HepG2 (cell line): Measurements from ENCODE around the gene VAV2. TPM values are rescaled to one million over a fixed set of nuclear protein-coding genes. Genes with fewer than 3 reads are reported as not detected.
A peak's percentile ranks its signal among the peaks of the same experiment; 100 is the strongest.

Experiments
- BHLHE40 ChIP-seq: IDR thresholded peaks from 2 replicates; pipeline ENCODE4 v1.6.1; 2011; ENCODE audit warnings: low read length, improper control_type of control experiment
- DNMT1 ChIP-seq: sonication (generic); formaldehyde crosslinking; IDR thresholded peaks from 2 replicates; pipeline ENCODE4 v1.5.1; 2020; ENCODE audit warnings: mild to moderate bottlenecking, missing genetic modification reagents
- DR1 ChIP-seq: sonication (generic); formaldehyde crosslinking; IDR thresholded peaks from 2 replicates; pipeline ENCODE4 v1.8.0; 2021; ENCODE audit warnings: mild to moderate bottlenecking, missing genetic modification reagents, inconsistent platforms
- HMGA1 ChIP-seq: sonication (generic); formaldehyde crosslinking; conservative IDR thresholded peaks from 2 replicates; pipeline ENCODE4 v1.4.0; 2020; ENCODE audit warnings: missing genetic modification reagents
- HNRNPUL1 ChIP-seq: fragments of 200-400 bp; formaldehyde crosslinking; IDR thresholded peaks from 2 replicates; pipeline ENCODE4 v1.6.1; 2017; ENCODE audit warnings: low read depth, mild to moderate bottlenecking, low read length, moderate library complexity
- KAT8 ChIP-seq: IDR thresholded peaks from 2 replicates; pipeline ENCODE4 v1.6.1; 2016; ENCODE audit warnings: missing genetic modification reagents, missing compliant biosample characterization
- MEIS2 ChIP-seq: sonication (generic); formaldehyde crosslinking; IDR thresholded peaks from 2 replicates; pipeline ENCODE4 v1.9.0; 2021; ENCODE audit warnings: mild to moderate bottlenecking, missing genetic modification reagents
- NCOR1 ChIP-seq: fragments of 200-600 bp; sonication (generic); IDR thresholded peaks from 2 replicates; pipeline ENCODE4 v1.7.0; 2017; ENCODE audit warnings: antibody characterized with exemption, low read length, borderline replicate concordance
- NFRKB ChIP-seq: fragments of 450-650 bp; IDR thresholded peaks from 2 replicates; pipeline ENCODE4 v1.6.1; 2017
- NFYB ChIP-seq: sonication (generic); formaldehyde crosslinking; IDR thresholded peaks from 2 replicates; pipeline ENCODE4 v1.4.0; 2020; ENCODE audit warnings: missing genetic modification reagents
- PCBP1 ChIP-seq: fragments of 200-400 bp; formaldehyde crosslinking; IDR thresholded peaks from 2 replicates; pipeline ENCODE4 v1.6.1; 2017; ENCODE audit warnings: mild to moderate bottlenecking, low read depth, low read length, borderline replicate concordance
- PTBP1 ChIP-seq: fragments of 200-400 bp; formaldehyde crosslinking; IDR thresholded peaks from 2 replicates; pipeline ENCODE4 v1.6.1; 2018; ENCODE audit warnings: low read length, low read depth; ENCODE audit not compliant: poor library complexity, severe bottlenecking
- RELA ChIP-seq: sonication (generic); formaldehyde crosslinking; IDR thresholded peaks from 2 replicates; pipeline ENCODE4 v1.4.0; 2020; ENCODE audit warnings: missing genetic modification reagents
- SMARCE1 ChIP-seq: fragments of 450-650 bp; IDR thresholded peaks from 2 replicates; pipeline ENCODE4 v1.6.1; 2017; ENCODE audit warnings: borderline replicate concordance
- TEAD2 ChIP-seq: sonication (generic); formaldehyde crosslinking; IDR thresholded peaks from 2 replicates; pipeline ENCODE4 v1.9.0; 2021; ENCODE audit warnings: missing genetic modification reagents
- TP53 ChIP-seq: sonication (generic); formaldehyde crosslinking; conservative IDR thresholded peaks from 2 replicates; pipeline ENCODE4 v1.4.0; 2020; ENCODE audit warnings: missing genetic modification reagents
- ZFYVE20 ChIP-seq: sonication (generic); formaldehyde crosslinking; IDR thresholded peaks from 2 replicates; pipeline ENCODE4 v1.8.0; 2023; ENCODE audit warnings: low read depth, mild to moderate bottlenecking, moderate library complexity, missing genetic modification reagents, borderline replicate concordance
- ZKSCAN8 ChIP-seq: IDR thresholded peaks from 2 replicates; pipeline ENCODE4 v1.6.1; 2016; ENCODE audit warnings: borderline replicate concordance, missing genetic modification reagents, missing compliant biosample characterization
- ZNF124 ChIP-seq: sonication (generic); formaldehyde crosslinking; IDR thresholded peaks from 2 replicates; pipeline ENCODE4 v1.4.0; 2020; ENCODE audit warnings: missing genetic modification reagents
- ZNF225 ChIP-seq: sonication (generic); formaldehyde crosslinking; IDR thresholded peaks from 2 replicates; pipeline ENCODE4 v1.4.0; 2020; ENCODE audit warnings: mild to moderate bottlenecking, missing genetic modification reagents
- ZNF274 ChIP-seq: sonication (generic); formaldehyde crosslinking; IDR thresholded peaks from 2 replicates; pipeline ENCODE4 v1.5.1; 2020; ENCODE audit warnings: mild to moderate bottlenecking, missing genetic modification reagents
- ZNF33A ChIP-seq: sonication (generic); formaldehyde crosslinking; IDR thresholded peaks from 2 replicates; pipeline ENCODE4 v1.5.1; 2020; ENCODE audit warnings: missing genetic modification reagents, mild to moderate bottlenecking, moderate library complexity, borderline replicate concordance
- ZNF619 ChIP-seq: sonication (generic); formaldehyde crosslinking; IDR thresholded peaks from 2 replicates; pipeline ENCODE4 v1.4.0; 2020; ENCODE audit warnings: mild to moderate bottlenecking, missing genetic modification reagents
- ZNF772 ChIP-seq: sonication (generic); formaldehyde crosslinking; IDR thresholded peaks from 2 replicates; pipeline ENCODE4 v1.5.0; 2020; ENCODE audit warnings: mild to moderate bottlenecking, missing genetic modification reagents
- ZNF773 ChIP-seq: sonication (generic); formaldehyde crosslinking; IDR thresholded peaks from 2 replicates; pipeline ENCODE4 v1.4.0; 2020; ENCODE audit warnings: missing genetic modification reagents, borderline replicate concordance
- ZNF776 ChIP-seq: sonication (generic); formaldehyde crosslinking; IDR thresholded peaks from 2 replicates; pipeline ENCODE4 v1.4.0; 2020; ENCODE audit warnings: mild to moderate bottlenecking, missing genetic modification reagents
- ZNF777 ChIP-seq: sonication (generic); formaldehyde crosslinking; IDR thresholded peaks from 2 replicates; pipeline ENCODE4 v1.4.0; 2020; ENCODE audit warnings: missing genetic modification reagents
- polyA plus RNA-seq, 8 experiments: library from polyadenylated mRNA; depleted of rRNA in 3 of 8; stranded (reverse) in 7 of 8; unstranded in 1 of 8; fragments of >200 nt; fragmentation: Illumina TruSeq in 4 of 8; extraction: Trizol in 4 of 8; gene quantifications; 2 replicates each; pipeline versions ENCODE4 v1.2.1 to v1.2.3, GENCODE V29; 2011 to 2016; ENCODE audit warnings: low read depth in 4 of 8, missing spikeins in 1 of 8, mixed read lengths in 1 of 8; ENCODE audit not compliant: insufficient read depth in 1 of 8
- total RNA-seq, 5 experiments: library from RNA; depleted of rRNA; stranded (reverse); fragments of >200 nt; fragmentation: Illumina TruSeq; extraction: Trizol; gene quantifications; 2 replicates each; pipeline ENCODE4 v1.2.3, GENCODE V29; 2016; ENCODE audit warnings: low read depth in 1 of 5
- TF ChIP-seq, protein P1 (sequence below): sonication (generic); formaldehyde crosslinking; IDR thresholded peaks from 2 replicates; pipeline ENCODE4 v1.4.0; 2020; ENCODE audit warnings: missing genetic modification reagents
- TF ChIP-seq, protein P2 (sequence below): sonication (generic); formaldehyde crosslinking; IDR thresholded peaks from 2 replicates; pipeline ENCODE4 v1.4.0; 2020; ENCODE audit warnings: missing genetic modification reagents, borderline replicate concordance

Gene VAV2
- total and polyA plus RNA-seq, 2 of the 13 experiments (the other 11 are each of a cell fraction or from before 2014, with no cell fraction given) = 22.5 to 22.9 TPM

DNA sequence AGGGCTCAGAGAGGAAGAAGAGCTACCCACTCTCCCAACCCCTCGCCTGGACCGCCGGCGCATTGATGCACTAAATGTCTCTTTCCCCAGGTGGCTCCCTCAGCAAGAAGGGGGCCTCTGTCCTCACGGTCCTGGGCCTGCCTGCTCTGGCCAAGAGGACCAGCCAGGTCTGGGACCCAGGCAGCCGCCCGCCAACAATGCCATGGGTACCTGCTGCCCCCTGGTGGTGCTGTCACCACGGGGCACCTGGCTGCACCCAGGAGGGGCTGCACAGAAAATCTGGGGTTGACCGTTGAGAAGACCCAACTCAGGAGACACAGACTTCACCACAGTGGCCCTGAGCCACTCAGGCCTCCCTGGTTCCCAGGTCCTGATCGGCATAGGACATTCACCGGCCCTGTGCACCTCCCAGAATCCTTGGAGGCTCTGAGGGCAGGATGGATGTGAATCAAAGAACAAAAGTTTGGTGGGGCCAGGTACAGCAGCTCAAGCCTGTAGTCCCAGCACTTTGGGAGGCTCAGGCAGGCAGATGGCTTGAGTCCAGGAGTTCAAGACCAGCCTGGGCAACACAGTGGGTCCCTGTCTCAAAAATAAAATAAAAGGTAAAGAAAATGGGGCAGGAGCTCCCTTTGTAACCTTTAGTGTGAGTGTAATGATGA lies 2.4 kb upstream of the VAV2 start (continued):
- no peak for TF ChIP-seq ZNF33A (CRISPR knock-in tag)
- TF ChIP-seq, protein P1, sequence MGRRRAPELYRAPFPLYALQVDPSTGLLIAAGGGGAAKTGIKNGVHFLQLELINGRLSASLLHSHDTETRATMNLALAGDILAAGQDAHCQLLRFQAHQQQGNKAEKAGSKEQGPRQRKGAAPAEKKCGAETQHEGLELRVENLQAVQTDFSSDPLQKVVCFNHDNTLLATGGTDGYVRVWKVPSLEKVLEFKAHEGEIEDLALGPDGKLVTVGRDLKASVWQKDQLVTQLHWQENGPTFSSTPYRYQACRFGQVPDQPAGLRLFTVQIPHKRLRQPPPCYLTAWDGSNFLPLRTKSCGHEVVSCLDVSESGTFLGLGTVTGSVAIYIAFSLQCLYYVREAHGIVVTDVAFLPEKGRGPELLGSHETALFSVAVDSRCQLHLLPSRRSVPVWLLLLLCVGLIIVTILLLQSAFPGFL (CRISPR knock-in tag) = no peak
- TF ChIP-seq RELA (CRISPR knock-in tag) = 0 out of 2 replicates have a peak, but pooled peaks have one; percentile 68
- TF ChIP-seq ZNF773 = no peak
- no peak for TF ChIP-seq SMARCE1
- TF ChIP-seq ZNF225 (CRISPR knock-in tag) = no peak
- no peak for TF ChIP-seq BHLHE40
- no peak for TF ChIP-seq ZNF772 (CRISPR knock-in tag)
- TF ChIP-seq ZNF777 (CRISPR knock-in tag) = 0 out of 2 replicates have a peak, but pooled peaks have one; percentile 22
- TF ChIP-seq ZNF776 = no peak
- no peak; the same call in 1 of the 2 replicates for TF ChIP-seq ZKSCAN8 (CRISPR knock-in tag)
- TF ChIP-seq DR1 (CRISPR knock-in tag) = no peak
- TF ChIP-seq MEIS2 (CRISPR knock-in tag) = no peak
- TF ChIP-seq TP53 (CRISPR knock-in tag) = no peak
- TF ChIP-seq DNMT1 (CRISPR knock-in tag) = no peak
- TF ChIP-seq TEAD2 (CRISPR knock-in tag) = no peak
- 0 out of 2 replicates have a peak, but pooled peaks have one; percentile 6 for TF ChIP-seq ZNF274 (CRISPR knock-in tag)
- TF ChIP-seq HMGA1 (CRISPR knock-in tag) = no peak
- TF ChIP-seq HNRNPUL1 = no peak
- TF ChIP-seq, protein P2, sequence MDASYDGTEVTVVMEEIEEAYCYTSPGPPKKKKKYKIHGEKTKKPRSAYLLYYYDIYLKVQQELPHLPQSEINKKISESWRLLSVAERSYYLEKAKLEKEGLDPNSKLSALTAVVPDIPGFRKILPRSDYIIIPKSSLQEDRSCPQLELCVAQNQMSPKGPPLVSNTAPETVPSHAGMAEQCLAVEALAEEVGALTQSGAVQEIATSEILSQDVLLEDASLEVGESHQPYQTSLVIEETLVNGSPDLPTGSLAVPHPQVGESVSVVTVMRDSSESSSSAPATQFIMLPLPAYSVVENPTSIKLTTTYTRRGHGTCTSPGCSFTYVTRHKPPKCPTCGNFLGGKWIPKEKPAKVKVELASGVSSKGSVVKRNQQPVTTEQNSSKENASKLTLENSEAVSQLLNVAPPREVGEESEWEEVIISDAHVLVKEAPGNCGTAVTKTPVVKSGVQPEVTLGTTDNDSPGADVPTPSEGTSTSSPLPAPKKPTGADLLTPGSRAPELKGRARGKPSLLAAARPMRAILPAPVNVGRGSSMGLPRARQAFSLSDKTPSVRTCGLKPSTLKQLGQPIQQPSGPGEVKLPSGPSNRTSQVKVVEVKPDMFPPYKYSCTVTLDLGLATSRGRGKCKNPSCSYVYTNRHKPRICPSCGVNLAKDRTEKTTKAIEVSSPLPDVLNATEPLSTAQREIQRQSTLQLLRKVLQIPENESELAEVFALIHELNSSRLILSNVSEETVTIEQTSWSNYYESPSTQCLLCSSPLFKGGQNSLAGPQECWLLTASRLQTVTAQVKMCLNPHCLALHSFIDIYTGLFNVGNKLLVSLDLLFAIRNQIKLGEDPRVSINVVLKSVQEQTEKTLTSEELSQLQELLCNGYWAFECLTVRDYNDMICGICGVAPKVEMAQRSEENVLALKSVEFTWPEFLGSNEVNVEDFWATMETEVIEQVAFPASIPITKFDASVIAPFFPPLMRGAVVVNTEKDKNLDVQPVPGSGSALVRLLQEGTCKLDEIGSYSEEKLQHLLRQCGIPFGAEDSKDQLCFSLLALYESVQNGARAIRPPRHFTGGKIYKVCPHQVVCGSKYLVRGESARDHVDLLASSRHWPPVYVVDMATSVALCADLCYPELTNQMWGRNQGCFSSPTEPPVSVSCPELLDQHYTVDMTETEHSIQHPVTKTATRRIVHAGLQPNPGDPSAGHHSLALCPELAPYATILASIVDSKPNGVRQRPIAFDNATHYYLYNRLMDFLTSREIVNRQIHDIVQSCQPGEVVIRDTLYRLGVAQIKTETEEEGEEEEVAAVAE (CRISPR knock-in tag) = peak; percentile 84; the same call in 1 of the 2 replicates
- no peak; the same call in 1 of the 2 replicates for TF ChIP-seq ZNF619 (CRISPR knock-in tag)
- TF ChIP-seq NFYB = no peak
- 0 out of 2 replicates have a peak, but pooled peaks have one; percentile 18 for TF ChIP-seq KAT8 (CRISPR knock-in tag)
- no peak for TF ChIP-seq NFRKB
- no peak for TF ChIP-seq PCBP1
- no peak for TF ChIP-seq NCOR1
- TF ChIP-seq PTBP1 = no peak
- no peak for TF ChIP-seq ZNF124 (CRISPR knock-in tag)
- TF ChIP-seq ZFYVE20 (CRISPR knock-in tag) = no peak
